CD14-positive monocyte (primary cell): ENCODE results near the gene TAS1R3. TPM values are rescaled to one million over a fixed set of nuclear protein-coding genes. Genes with fewer than 3 reads are reported as not detected.

ENCODE experiments used
- DNase-seq, 3 donors: peaks; one replicate each; pipeline ENCODE4 v3.0.0-alpha.2; 2011 to 2022
- H2AFZ ChIP-seq: 2 replicates; pipeline ENCODE4 v1.6.0; 2012; ENCODE audit warnings: mild to moderate bottlenecking, low read depth, low read length, inconsistent platforms; ENCODE audit not compliant: insufficient read depth, poor library complexity, severe bottlenecking
- H3K27ac ChIP-seq, 2 donors: 1 replicate in 1 of 2; 2 replicates in 1 of 2; pipeline ENCODE4 v1.5.1; 2012 to 2013; ENCODE audit warnings: low read length in 2 of 2, control low read depth in 1 of 2, inconsistent platforms in 1 of 2, low read depth in 1 of 2, mild to moderate bottlenecking in 1 of 2
- H3K27me3 ChIP-seq, 2 donors: one replicate each; pipeline versions ENCODE4 v1.6.0 to v1.6.1; 2011 to 2013; ENCODE audit warnings: low read length in 2 of 2; ENCODE audit not compliant: control insufficient read depth in 2 of 2, insufficient read depth in 2 of 2
- H3K36me3 ChIP-seq, 2 donors: replicated peaks in 1 of 2; 1 replicate in 1 of 2; 2 replicates in 1 of 2; pipeline versions ENCODE4 v1.5.1 to v1.6.1; 2012 to 2013; ENCODE audit warnings: low read length in 2 of 2, control low read depth in 1 of 2, inconsistent platforms in 1 of 2, mild to moderate bottlenecking in 1 of 2; ENCODE audit not compliant: insufficient read depth in 2 of 2, control insufficient read depth in 1 of 2
- H3K4me1 ChIP-seq, 2 donors: 1 replicate in 1 of 2; 2 replicates in 1 of 2; pipeline versions ENCODE4 v1.5.1 to v1.6.1; 2012 to 2013; ENCODE audit warnings: low read length in 2 of 2, control low read depth in 1 of 2, inconsistent platforms in 1 of 2, mild to moderate bottlenecking in 1 of 2, moderate library complexity in 1 of 2; ENCODE audit not compliant: insufficient read depth in 2 of 2, control insufficient read depth in 1 of 2
- H3K4me2 ChIP-seq: replicated peaks from 2 replicates; pipeline ENCODE3; 2012; ENCODE audit warnings: low read length, moderate library complexity, mild to moderate bottlenecking; ENCODE audit not compliant: poor library complexity, severe bottlenecking; ENCODE audit errors: extremely low read depth
- H3K4me3 ChIP-seq, 3 experiments: fragments of 200-600 bp in 1 of 3; sonication (generic) in 1 of 3; replicated peaks in 1 of 3; 1 replicate in 2 of 3; 2 replicates in 1 of 3; pipeline ENCODE4 v1.5.1; 2011 to 2013; ENCODE audit warnings: low read length in 3 of 3, mild to moderate bottlenecking in 3 of 3, control low read depth in 2 of 3, low read depth in 2 of 3, inconsistent platforms in 1 of 3, moderate library complexity in 1 of 3
- H3K79me2 ChIP-seq: 2 replicates; pipeline ENCODE4 v1.6.0; 2012; ENCODE audit warnings: mild to moderate bottlenecking, control low read depth, inconsistent platforms, low read length, moderate library complexity; ENCODE audit not compliant: insufficient read depth
- H3K9ac ChIP-seq: 2 replicates; pipeline ENCODE4 v1.6.0; 2017; ENCODE audit warnings: low read length, mild to moderate bottlenecking; ENCODE audit not compliant: insufficient read depth, poor library complexity, severe bottlenecking
- H3K9me3 ChIP-seq, 2 donors: replicated peaks in 1 of 2; 1 replicate in 1 of 2; 2 replicates in 1 of 2; pipeline versions ENCODE4 v1.5.1 to v1.6.1; 2012 to 2013; ENCODE audit warnings: low read length in 2 of 2, control low read depth in 1 of 2; ENCODE audit not compliant: control insufficient read depth in 1 of 2, insufficient read depth in 1 of 2
- H4K20me1 ChIP-seq: 2 replicates; pipeline ENCODE4 v1.6.0; 2012; ENCODE audit warnings: mild to moderate bottlenecking, low read length, control low read depth, moderate library complexity; ENCODE audit not compliant: insufficient read depth
- H3K27ac Mint-ChIP-seq, 7 donors: one replicate each; pipeline ENCODE4 v1.8.0; 2020; ENCODE audit warnings: mild to moderate bottlenecking in 7 of 7, mixed read lengths in 7 of 7, moderate library complexity in 6 of 7, inconsistent platforms in 2 of 7
- H3K27me3 Mint-ChIP-seq, 3 donors: one replicate each; pipeline ENCODE4 v1.8.0; 2021 to 2022; ENCODE audit warnings: low read depth in 3 of 3, mild to moderate bottlenecking in 3 of 3, mixed read lengths in 3 of 3, moderate library complexity in 3 of 3, inconsistent platforms in 1 of 3
- H3K36me3 Mint-ChIP-seq, 2 donors: one replicate each; pipeline ENCODE4 v1.8.0; 2020; ENCODE audit warnings: mixed read lengths in 2 of 2, inconsistent platforms in 1 of 2, mild to moderate bottlenecking in 1 of 2
- H3K4me1 Mint-ChIP-seq: one replicate; pipeline ENCODE4 v1.8.0; 2020; ENCODE audit warnings: mild to moderate bottlenecking, mixed read lengths
- H3K4me3 Mint-ChIP-seq, 2 donors: one replicate each; pipeline ENCODE4 v1.8.0; 2020; ENCODE audit warnings: mild to moderate bottlenecking in 2 of 2, mixed read lengths in 2 of 2, moderate library complexity in 1 of 2
- H3K9me3 Mint-ChIP-seq, 7 donors: one replicate each; pipeline ENCODE4 v1.8.0; 2020 to 2022; ENCODE audit warnings: mixed read lengths in 7 of 7, mild to moderate bottlenecking in 6 of 7, moderate library complexity in 6 of 7, inconsistent platforms in 2 of 7
- CTCF ChIP-seq: fragments of 200-600 bp; IDR thresholded peaks from one replicate; pipeline ENCODE4 v1.8.0; 2022; ENCODE audit warnings: antibody characterized with exemption, mild to moderate bottlenecking
- WGBS: methylation state at CpG from one replicate; pipeline ENCODE4 v1.1.5; 2013; ENCODE audit warnings: missing lambda C conversion rate; ENCODE audit not compliant: insufficient coverage; 5-methylcytosine and 5-hydroxymethylcytosine counted together
- intact Hi-C, 2 donors: fragments of 100-400 bp; cut with micrococcal nuclease; formaldehyde crosslinking; loops; one replicate each; pipeline versions ENCODE4 v1.15.0 to v1.15.1; 2023
- polyA plus RNA-seq, 3 donors: library from polyadenylated mRNA; depleted of rRNA in 1 of 3; unstranded in 2 of 3; stranded (reverse) in 1 of 3; fragments of 300-500 nt in 2 of 3; fragments of >200 nt in 1 of 3; fragmentation: Illumina TruSeq in 2 of 3; gene quantifications; 1 replicate in 2 of 3; 2 replicates in 1 of 3; pipeline ENCODE4 v1.2.3, GENCODE V29; 2012 to 2021

Gene TAS1R3
- polyA plus RNA-seq, 3 donors: 0.45 TPM; not detected in 2

GRCh38 chr1:1327291-1327690 lies 3.8 kb upstream of the TAS1R3 start:
- no peak for TF ChIP-seq CTCF
- Mint-ChIP-seq H3K27ac (peak overlapping the region in 1 of 7 donors; percentile 1), H3K4me1 (peaks cover 21% of the 10 kb centered on the region), H3K36me3 (peaks cover 4 to 19% of the 10 kb centered on the region in 2 donors), H3K4me3 (no peak overlapping the region), H3K27me3 (no peaks in the 10 kb centered on the region), H3K9me3 (peaks cover 0 to 3% (median 0%) of the 10 kb centered on the region in 7 donors)
- no peaks in the 10 kb centered on the region for H3K9me3 ChIP-seq
- no peak overlapping the region for H3K9ac ChIP-seq
- no peak overlapping the region for H2AFZ ChIP-seq
- H3K27me3 ChIP-seq: no peaks in the 10 kb centered on the region
- H3K27ac ChIP-seq: no peak overlapping the region
- no peak overlapping the region for H3K4me2 ChIP-seq
- H3K36me3 ChIP-seq: peaks cover 7 to 15% of the 10 kb centered on the region in 2 donors
- peaks cover 22% of the 10 kb centered on the region for H4K20me1 ChIP-seq
- no peak for DNase-seq
- H3K4me3 ChIP-seq: no peak overlapping the region
- peaks cover 36% of the 10 kb centered on the region for H3K79me2 ChIP-seq
- peaks cover 22 to 24% of the 10 kb centered on the region in 2 donors for H3K4me1 ChIP-seq
- intact Hi-C loops: no loop called here
- 95% methylated on average over 40 of the region's 40 CpGs for whole genome bisulfite sequencing

GRCh38 chr1:1328254-1328653 lies 2.8 kb upstream of the TAS1R3 start:
- H3K4me3 Mint-ChIP-seq: no peak overlapping the region
- peaks cover 7 to 12% of the 10 kb centered on the region in 2 donors for H3K36me3 ChIP-seq
- no peak for DNase-seq
- no peak for TF ChIP-seq CTCF
- H3K79me2 ChIP-seq: peaks cover 29% of the 10 kb centered on the region
- intact Hi-C loops: no loop called here
- H3K9ac ChIP-seq: no peak overlapping the region
- no peak overlapping the region for H3K27ac Mint-ChIP-seq
- no peak overlapping the region for H3K4me2 ChIP-seq
- no peak overlapping the region for H3K27ac ChIP-seq
- no peaks in the 10 kb centered on the region for H3K9me3 ChIP-seq
- H3K9me3 Mint-ChIP-seq: peaks cover 0 to 3% (median 0%) of the 10 kb centered on the region in 7 donors
- no peaks in the 10 kb centered on the region for H3K27me3 ChIP-seq
- H3K4me1 ChIP-seq: peaks cover 18 to 20% of the 10 kb centered on the region in 2 donors
- no peaks in the 10 kb centered on the region for H3K27me3 Mint-ChIP-seq
- 94% methylated on average over 15 of the region's 15 CpGs for WGBS
- peaks cover 16% of the 10 kb centered on the region for H4K20me1 ChIP-seq
- H3K36me3 Mint-ChIP-seq: peaks cover 4 to 19% of the 10 kb centered on the region in 2 donors
- H3K4me1 Mint-ChIP-seq: peaks cover 16% of the 10 kb centered on the region
- no peak overlapping the region for H3K4me3 ChIP-seq
- H2AFZ ChIP-seq: no peak overlapping the region
